Esophagus squamous epithelium (tissue), 5 donors: ENCODE results near the gene ADAT1. TPM values are rescaled to one million over a fixed set of nuclear protein-coding genes. Genes with fewer than 3 reads are reported as not detected.

Source experiments
- DNase-seq: peaks from one replicate; lab custom pipeline; 2025; lab: John Stamatoyannopoulos, UW
- H3K27ac ChIP-seq, 4 donors: fragments of 200-600 bp; sonication (generic); one replicate each; pipeline ENCODE4 v1.5.1; 2016 to 2019; ENCODE audit warnings: mild to moderate bottlenecking in 1 of 4
- H3K27me3 ChIP-seq, 4 donors: fragments of 200-600 bp; sonication (generic); 1 replicate in 3 of 4; 2 replicates in 1 of 4; pipeline versions ENCODE4 v1.5.1 to v1.6.0; 2017 to 2021; ENCODE audit warnings: antibody characterized with exemption in 1 of 4
- H3K36me3 ChIP-seq, 3 donors: fragments of 200-600 bp; sonication (generic); one replicate each; pipeline ENCODE4 v1.5.1; 2016 to 2019
- H3K4me1 ChIP-seq, 3 donors: fragments of 200-600 bp; sonication (generic); one replicate each; pipeline ENCODE4 v1.5.1; 2017 to 2019
- H3K4me3 ChIP-seq, 4 donors: fragments of 200-600 bp; sonication (generic); 1 replicate in 3 of 4; 2 replicates in 1 of 4; pipeline ENCODE4 v1.5.1; 2016 to 2019; ENCODE audit warnings: mild to moderate bottlenecking in 2 of 4, moderate library complexity in 1 of 4
- H3K9me3 ChIP-seq, 3 donors: fragments of 200-600 bp; sonication (generic); one replicate each; pipeline ENCODE4 v1.5.1; 2016 to 2019
- POLR2A ChIP-seq, 4 donors: fragments of 450-650 bp; IDR thresholded peaks; one replicate each; pipeline ENCODE4 v1.6.1; 2017; ENCODE audit warnings: antibody characterized with exemption in 4 of 4, mild to moderate bottlenecking in 4 of 4, moderate library complexity in 3 of 4
- WGBS, 2 donors: methylation state at CpG; one replicate each; pipeline ENCODE4 v1.1.5; 2018; 5-methylcytosine and 5-hydroxymethylcytosine counted together
- intact Hi-C: fragments of 100-400 bp; cut with DNase I; formaldehyde crosslinking; loops from one replicate; pipeline ENCODE4 v1.15.0; 2022
- total RNA-seq, 4 donors: library from RNA; depleted of rRNA; stranded (reverse); fragments of >200 nt; gene quantifications; one replicate each; pipeline ENCODE4 v1.1.0, GENCODE V29; 2016
- TF ChIP-seq, protein P1 (sequence below), 6 experiments: fragments of 450-650 bp in 4 of 6; fragments of 200-600 bp in 2 of 6; sonication (generic) in 2 of 6; IDR thresholded peaks; one replicate each; pipeline ENCODE4 v1.5.1; 2016 to 2019; ENCODE audit warnings: antibody characterized with exemption in 6 of 6, mild to moderate bottlenecking in 4 of 6, moderate library complexity in 4 of 6
- donor health status: DM: yes; HTN: yes; CAD: no.

ADAT1 gene
- total RNA-seq, 4 donors from 2014 or later = 17.9 to 35.2 (median 25.3) TPM

DNA sequence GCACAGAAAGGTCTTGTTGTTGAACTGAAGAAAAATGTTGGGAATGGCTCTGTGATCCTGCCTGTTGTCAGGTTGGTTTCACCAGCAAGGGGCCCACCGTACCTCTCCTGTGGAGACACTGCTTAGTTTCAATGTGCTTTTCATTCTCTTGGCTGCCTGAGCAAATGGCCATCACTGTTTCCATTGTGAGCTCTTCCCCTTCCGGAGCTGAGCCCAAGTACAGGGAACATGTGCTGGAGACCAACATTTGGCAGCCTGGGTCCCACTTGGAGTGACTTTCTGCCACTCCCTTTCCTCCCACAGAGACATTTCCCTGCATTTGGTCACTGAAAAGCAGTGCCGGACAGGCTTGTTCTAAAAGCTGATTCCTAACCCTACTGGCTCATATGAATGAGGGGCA, 33.8 kb downstream of the ADAT1 start:
- intact Hi-C loops = no loop called here
- Histone ChIP-seq H3K9me3 (no peaks in the 10 kb centered on the region), H3K4me1 (no peaks in the 10 kb centered on the region), H3K27ac (peak overlapping the region in 3 of 4 donors; percentile 21 to 67 (median 38)), H3K4me3 (no peak overlapping the region), H3K36me3 (no peaks in the 10 kb centered on the region), H3K27me3 (no peaks in the 10 kb centered on the region)
- DNase-seq = no peak
- TF ChIP-seq POLR2A (IDR thresholded peaks at IDR 0.05) = no peak
- TF ChIP-seq, protein P1, sequence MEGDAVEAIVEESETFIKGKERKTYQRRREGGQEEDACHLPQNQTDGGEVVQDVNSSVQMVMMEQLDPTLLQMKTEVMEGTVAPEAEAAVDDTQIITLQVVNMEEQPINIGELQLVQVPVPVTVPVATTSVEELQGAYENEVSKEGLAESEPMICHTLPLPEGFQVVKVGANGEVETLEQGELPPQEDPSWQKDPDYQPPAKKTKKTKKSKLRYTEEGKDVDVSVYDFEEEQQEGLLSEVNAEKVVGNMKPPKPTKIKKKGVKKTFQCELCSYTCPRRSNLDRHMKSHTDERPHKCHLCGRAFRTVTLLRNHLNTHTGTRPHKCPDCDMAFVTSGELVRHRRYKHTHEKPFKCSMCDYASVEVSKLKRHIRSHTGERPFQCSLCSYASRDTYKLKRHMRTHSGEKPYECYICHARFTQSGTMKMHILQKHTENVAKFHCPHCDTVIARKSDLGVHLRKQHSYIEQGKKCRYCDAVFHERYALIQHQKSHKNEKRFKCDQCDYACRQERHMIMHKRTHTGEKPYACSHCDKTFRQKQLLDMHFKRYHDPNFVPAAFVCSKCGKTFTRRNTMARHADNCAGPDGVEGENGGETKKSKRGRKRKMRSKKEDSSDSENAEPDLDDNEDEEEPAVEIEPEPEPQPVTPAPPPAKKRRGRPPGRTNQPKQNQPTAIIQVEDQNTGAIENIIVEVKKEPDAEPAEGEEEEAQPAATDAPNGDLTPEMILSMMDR (IDR thresholded peaks at IDR 0.05) = no peak
- 83 to 90% methylated on average over 2 of the region's 3 CpGs for WGBS, 2 donors

DNA sequence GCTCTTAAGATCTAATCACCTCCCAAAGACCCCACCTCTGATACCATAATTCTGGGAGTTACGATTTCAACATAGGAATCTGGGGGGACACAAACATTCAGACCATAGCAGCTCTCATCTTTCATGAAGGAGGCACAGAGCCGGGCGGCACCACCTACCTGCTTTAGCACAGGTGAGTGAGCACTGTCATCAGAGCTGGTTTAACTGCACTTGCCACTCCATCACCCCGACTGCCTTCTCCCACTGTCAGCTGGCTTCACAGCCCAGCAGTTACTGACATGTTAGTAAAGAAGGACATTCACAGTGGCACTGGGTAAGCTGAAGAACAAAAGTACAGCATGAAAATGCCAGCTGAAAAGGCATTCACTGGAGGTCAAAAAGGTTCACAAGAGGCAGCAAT, 34.4 kb downstream of the ADAT1 start:
- intact Hi-C loops = no loop called here
- H3K27me3 ChIP-seq = no peaks in the 10 kb centered on the region
- WGBS, 2 donors = 100% methylated on average over 1 of the region's 4 CpGs; no CpG with 5 or more reads in 1 of the 2 donors
- H3K36me3 ChIP-seq = no peaks in the 10 kb centered on the region
- TF ChIP-seq POLR2A (IDR thresholded peaks at IDR 0.05) = no peak
- TF ChIP-seq, protein P1 (IDR thresholded peaks at IDR 0.05) = no peak
- no peaks in the 10 kb centered on the region for H3K9me3 ChIP-seq
- no peak overlapping the region for H3K4me3 ChIP-seq
- H3K4me1 ChIP-seq = no peaks in the 10 kb centered on the region
- DNase-seq = no peak
- peak overlapping the region in 1 of 4 donors; percentile 38 for H3K27ac ChIP-seq

DNA sequence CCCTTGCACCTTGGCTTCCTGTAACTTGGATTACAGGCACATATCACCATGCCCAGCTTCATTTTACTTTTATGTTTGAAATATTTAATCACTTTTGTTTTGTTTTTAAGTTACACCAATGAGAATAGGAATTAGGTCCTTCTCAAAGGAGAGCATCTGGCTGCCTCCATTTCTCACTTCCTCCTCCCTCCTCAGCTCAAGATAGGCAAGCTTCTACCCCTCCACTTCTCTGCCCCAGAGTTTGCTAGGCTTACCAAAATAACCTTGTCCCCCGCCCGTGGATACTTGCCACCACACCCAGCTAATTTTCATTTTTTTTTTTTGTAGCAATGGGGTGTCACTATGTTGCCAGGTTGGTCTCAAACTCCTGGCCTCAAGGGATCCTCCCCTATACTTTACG, 39.0 kb downstream of the ADAT1 start:
- no peak for TF ChIP-seq POLR2A (IDR thresholded peaks at IDR 0.05)
- TF ChIP-seq, protein P1 (IDR thresholded peaks at IDR 0.05) = no peak
- Histone ChIP-seq H3K27ac (no peak overlapping the region), H3K4me1 (no peaks in the 10 kb centered on the region), H3K4me3 (no peak overlapping the region), H3K27me3 (no peaks in the 10 kb centered on the region), H3K36me3 (peaks cover 0 to 21% (median 7%) of the 10 kb centered on the region in 3 donors), H3K9me3 (no peaks in the 10 kb centered on the region)
- DNase-seq = no peak
- intact Hi-C loops = no loop called here
- WGBS, 2 donors = 70 to 82% methylated on average over 3 of the region's 3 CpGs

DNA sequence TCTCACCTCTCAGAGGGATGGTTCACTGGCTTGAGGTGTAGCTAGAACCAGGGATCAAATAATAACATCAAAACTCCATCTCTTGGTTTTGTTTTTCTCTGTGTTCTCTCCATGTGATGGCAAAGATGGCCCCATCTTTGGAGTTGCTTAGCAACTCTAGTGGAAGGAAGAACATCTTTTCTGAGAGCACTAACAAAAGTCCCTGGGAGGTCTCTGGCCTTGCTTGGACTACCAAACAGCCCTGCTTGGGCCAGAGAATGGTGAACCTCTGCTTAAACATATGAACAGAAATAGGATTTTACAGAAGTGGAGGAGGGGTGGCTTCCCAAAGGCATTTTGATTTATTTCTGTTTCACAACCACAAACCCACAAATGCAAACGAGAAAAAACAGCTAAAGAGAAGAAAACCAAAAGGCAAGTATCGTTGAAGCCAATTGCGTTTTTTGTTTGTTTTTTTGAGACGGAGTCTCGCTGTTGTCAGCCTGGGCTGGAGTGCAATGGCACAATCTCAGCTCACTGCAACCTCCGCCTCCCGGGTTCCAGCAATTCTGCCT, 43.7 kb downstream of the ADAT1 start:
- Histone ChIP-seq H3K9me3 (no peaks in the 10 kb centered on the region), H3K4me1 (no peaks in the 10 kb centered on the region), H3K27me3 (no peaks in the 10 kb centered on the region), H3K27ac (no peak overlapping the region), H3K36me3 (peaks cover 5 to 68% (median 38%) of the 10 kb centered on the region in 3 donors), H3K4me3 (no peak overlapping the region)
- intact Hi-C loops = no loop called here
- DNase-seq = no peak
- no peak for TF ChIP-seq POLR2A (IDR thresholded peaks at IDR 0.05)
- TF ChIP-seq, protein P1 (IDR thresholded peaks at IDR 0.05) = no peak
- WGBS, 2 donors = 55 to 86% methylated on average over 5 to 7 of the region's 7 CpGs

DNA sequence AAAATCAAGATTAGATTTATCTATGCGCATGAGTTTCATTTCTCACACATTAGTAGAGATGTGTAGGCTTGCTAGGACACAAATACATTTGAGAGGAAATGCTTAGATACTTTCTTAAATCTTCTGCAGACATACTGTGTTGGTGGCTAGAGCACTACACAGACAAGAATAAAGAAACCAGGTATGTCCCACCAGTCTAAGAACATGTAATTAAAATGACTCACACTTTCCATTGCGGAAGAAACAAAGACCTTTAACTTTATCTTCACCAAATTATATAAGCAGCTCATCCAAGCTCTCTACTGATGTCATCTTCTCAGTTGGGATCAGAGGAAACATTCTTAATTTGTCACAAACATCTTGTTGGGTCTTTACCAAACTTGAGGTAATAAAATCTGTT, 44.4 kb downstream of the ADAT1 start:
- Histone ChIP-seq H3K4me3 (no peak overlapping the region), H3K9me3 (no peaks in the 10 kb centered on the region), H3K4me1 (no peaks in the 10 kb centered on the region), H3K27ac (no peak overlapping the region), H3K27me3 (no peaks in the 10 kb centered on the region), H3K36me3 (peaks cover 5 to 74% (median 38%) of the 10 kb centered on the region in 3 donors)
- DNase-seq = no peak
- WGBS, 2 donors = 90 to 94% methylated on average over 2 of the region's 2 CpGs
- no peak for TF ChIP-seq POLR2A (IDR thresholded peaks at IDR 0.05)
- intact Hi-C loops = no loop called here
